ENCODE data around the gene NHERF1. TPM values are rescaled to one million over a fixed set of nuclear protein-coding genes. Genes with fewer than 3 reads are reported as not detected.

NHERF1 gene
- total RNA-seq, 1 experiment from 2014 or later, result 83.6 TPM

GRCh38 chr17:74785981-74786360 is 37.5 kb downstream of the NHERF1 start:
- H3K79me2 ChIP-seq (ENCODE audit: low read depth), result no peaks in the 10 kb centered on the region
- no peak overlapping the region for H3K4me2 ChIP-seq
- no peaks in the 10 kb centered on the region for H3K36me3 ChIP-seq (ENCODE audit: low read depth)
- no peak for TF ChIP-seq EZH2 (IDR thresholded peaks at IDR 0.05; ENCODE audit: low read depth)
- TF ChIP-seq CTCF (conservative IDR thresholded peaks at IDR 0.05), result no peak
- H3F3A ChIP-seq (ENCODE audit: insufficient read depth, low read depth), result no peaks in the 10 kb centered on the region
- intact Hi-C loops (cut with micrococcal nuclease; ENCODE audit: unreplicated experiment), result no loop called here
- H3K27me3 ChIP-seq (ENCODE audit: insufficient read depth, low read depth), result no peaks in the 10 kb centered on the region
- ChIA-PET CTCF (interaction anchor here (0.6 kb wide), 1 partner anchor 172 kb away, joined by 3 read pairs; no protein-coding TSS in a partner anchor), POLR2A (ENCODE audit: unreplicated experiment) (no interaction called here)
- no peaks in the 10 kb centered on the region for H3K4me1 ChIP-seq (replicated peaks; ENCODE audit: insufficient read depth)
- no peaks in the 10 kb centered on the region for H4K20me1 ChIP-seq (ENCODE audit: insufficient read depth)
- H3K4me3 ChIP-seq, result no peak overlapping the region
- no peak overlapping the region for H2AFZ ChIP-seq
- no peak for DNase-seq
- H3K9me2 ChIP-seq (ENCODE audit: insufficient read depth), result no peaks in the 10 kb centered on the region
- H3K27ac ChIP-seq, result no peak overlapping the region
- BruUV-seq (replicated peaks), result no TSS peak
- H3K9me3 ChIP-seq (ENCODE audit: insufficient read depth, low read depth), result no peaks in the 10 kb centered on the region

- Histone ChIP-seq H3K36me3 (ENCODE audit: low read depth) (no peaks in the 10 kb centered on the region), H3K4me3 (no peak overlapping the region), H3K27me3 (ENCODE audit: insufficient read depth, low read depth) (no peaks in the 10 kb centered on the region), H3K9me3 (ENCODE audit: insufficient read depth, low read depth) (no peaks in the 10 kb centered on the region), H3K4me1 (replicated peaks; ENCODE audit: insufficient read depth) (no peaks in the 10 kb centered on the region), H3K79me2 (ENCODE audit: low read depth) (no peaks in the 10 kb centered on the region), H2AFZ (no peak overlapping the region), H3K4me2 (no peak overlapping the region), H3K27ac (no peak overlapping the region), H3K9me2 (ENCODE audit: insufficient read depth) (no peaks in the 10 kb centered on the region), H3F3A (ENCODE audit: insufficient read depth, low read depth) (no peaks in the 10 kb centered on the region), H4K20me1 (ENCODE audit: insufficient read depth) (no peaks in the 10 kb centered on the region)
- ChIA-PET POLR2A (ENCODE audit: unreplicated experiment) (no interaction called here), CTCF (interaction anchor here (0.6 kb wide), 1 partner anchor 172 kb away, joined by 3 read pairs; no protein-coding TSS in a partner anchor)
- TF ChIP-seq CTCF (conservative IDR thresholded peaks at IDR 0.05), result no peak
- no peak for TF ChIP-seq EZH2 (IDR thresholded peaks at IDR 0.05; ENCODE audit: low read depth)
- BruUV-seq (replicated peaks), result no TSS peak
- intact Hi-C loops (cut with micrococcal nuclease; ENCODE audit: unreplicated experiment), result no loop called here
- DNase-seq, result no peak
Measured at GRCh38 chr17:74786431-74787055, 38.1 kb downstream of the NHERF1 start.

- H3F3A ChIP-seq (ENCODE audit: insufficient read depth, low read depth), result no peaks in the 10 kb centered on the region
- intact Hi-C loops (cut with micrococcal nuclease; ENCODE audit: unreplicated experiment), result no loop called here
- no peaks in the 10 kb centered on the region for H3K27me3 ChIP-seq (ENCODE audit: insufficient read depth, low read depth)
- no peak overlapping the region for H2AFZ ChIP-seq
- DNase-seq, result no peak
- no peak for TF ChIP-seq EZH2 (IDR thresholded peaks at IDR 0.05; ENCODE audit: low read depth)
- TF ChIP-seq CTCF (conservative IDR thresholded peaks at IDR 0.05), result no peak
- no peaks in the 10 kb centered on the region for H3K9me3 ChIP-seq (ENCODE audit: insufficient read depth, low read depth)
- BruUV-seq (replicated peaks), result no TSS peak
- H3K9me2 ChIP-seq (ENCODE audit: insufficient read depth), result no peaks in the 10 kb centered on the region
- H4K20me1 ChIP-seq (ENCODE audit: insufficient read depth), result no peaks in the 10 kb centered on the region
- H3K79me2 ChIP-seq (ENCODE audit: low read depth), result no peaks in the 10 kb centered on the region
- H3K4me2 ChIP-seq, result no peak overlapping the region
- ChIA-PET POLR2A (ENCODE audit: unreplicated experiment) (no interaction called here), CTCF (interaction anchor here (0.7 to 0.9 kb wide), 2 partner anchors 40 to 68 kb away, joined by 3 read pairs; no protein-coding TSS in a partner anchor)
- no peaks in the 10 kb centered on the region for H3K4me1 ChIP-seq (replicated peaks; ENCODE audit: insufficient read depth)
- no peak overlapping the region for H3K4me3 ChIP-seq
- no peaks in the 10 kb centered on the region for H3K36me3 ChIP-seq (ENCODE audit: low read depth)
- no peak overlapping the region for H3K27ac ChIP-seq
Measured at GRCh38 chr17:74790161-74791058, 42.0 kb downstream of the NHERF1 start.
